Raji (cell line): ENCODE measurements around the gene USP15.

Experiments
- POLR2A ChIP-seq: IDR thresholded peaks from 2 replicates; pipeline ENCODE4 v1.6.1; 2011; ENCODE audit warnings: low read depth, low read length, control low read depth; ENCODE audit not compliant: insufficient read depth

Gene USP15

GRCh38 chr12:62288328-62288727 is 28.1 kb downstream of the USP15 start:
- TF ChIP-seq POLR2A: no peak

DNA sequence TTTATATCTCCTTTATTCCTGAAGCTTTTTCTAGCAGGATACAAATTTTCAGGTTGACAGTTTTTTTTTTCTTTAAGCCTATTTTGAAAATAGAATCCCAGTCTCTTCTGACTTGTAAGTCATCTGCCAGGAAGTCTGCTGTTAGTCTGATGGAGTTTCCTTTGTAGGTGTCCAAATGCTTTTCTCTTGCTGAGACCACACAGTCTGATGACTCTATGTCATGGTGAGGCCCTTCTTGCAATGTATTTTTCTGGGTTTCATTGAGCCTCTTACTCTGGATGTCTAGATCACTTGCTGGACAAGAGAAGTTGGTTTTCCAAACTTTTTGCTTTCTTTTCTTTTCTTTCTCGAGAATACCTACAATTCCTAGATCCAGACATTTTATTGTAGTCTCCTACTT is 30.6 kb downstream of the USP15 start:
- TF ChIP-seq POLR2A: no peak

- TF ChIP-seq POLR2A: no peak
Measured at GRCh38 chr12:62291864-62292760, 31.9 kb downstream of the USP15 start.

- no peak for TF ChIP-seq POLR2A
Measured at GRCh38 chr12:62292761-62293344, 32.6 kb downstream of the USP15 start.

DNA sequence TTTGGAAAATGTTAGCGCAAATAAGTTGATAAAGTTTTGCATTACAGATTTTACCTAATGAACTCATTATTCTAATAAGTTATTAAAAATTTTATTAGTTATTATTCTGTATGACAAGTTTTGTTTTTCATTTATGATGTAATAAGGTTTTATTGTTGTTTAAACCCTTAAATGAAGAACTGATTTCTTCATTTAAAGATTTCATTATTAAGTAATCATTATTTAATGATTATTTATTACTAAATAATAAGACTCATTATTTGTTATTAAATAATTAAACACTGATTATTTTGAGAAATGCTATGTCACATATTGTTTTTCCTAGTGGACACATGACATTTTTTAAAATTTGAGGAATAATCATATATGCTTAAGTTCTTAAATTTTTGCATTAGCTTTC is 34.2 kb downstream of the USP15 start:
- TF ChIP-seq POLR2A: no peak

- TF ChIP-seq POLR2A: no peak
Measured at GRCh38 chr12:62296001-62296400, 35.8 kb downstream of the USP15 start.

DNA sequence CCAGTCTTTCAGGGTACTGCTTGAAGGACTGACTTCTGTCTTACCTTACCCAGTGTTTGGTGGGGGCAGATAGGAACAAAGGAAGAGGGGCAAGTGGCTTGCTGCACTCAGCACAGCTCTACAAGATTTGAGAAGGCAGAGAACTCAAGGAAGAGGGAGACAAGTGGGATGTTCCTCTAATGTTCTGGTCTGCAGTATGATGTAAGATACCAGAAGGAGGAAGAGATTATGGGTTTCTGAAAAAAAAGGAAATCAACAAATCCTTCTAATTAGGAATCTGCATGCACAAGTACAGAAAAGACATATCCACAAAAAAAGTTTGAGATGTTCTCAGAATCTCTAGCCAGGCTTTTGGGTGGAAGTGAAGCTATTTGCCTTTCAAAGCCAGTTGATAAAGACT is 37.1 kb downstream of the USP15 start:
- no peak for TF ChIP-seq POLR2A

- TF ChIP-seq POLR2A: no peak
Measured at GRCh38 chr12:62299617-62300016, 39.4 kb downstream of the USP15 start.

DNA sequence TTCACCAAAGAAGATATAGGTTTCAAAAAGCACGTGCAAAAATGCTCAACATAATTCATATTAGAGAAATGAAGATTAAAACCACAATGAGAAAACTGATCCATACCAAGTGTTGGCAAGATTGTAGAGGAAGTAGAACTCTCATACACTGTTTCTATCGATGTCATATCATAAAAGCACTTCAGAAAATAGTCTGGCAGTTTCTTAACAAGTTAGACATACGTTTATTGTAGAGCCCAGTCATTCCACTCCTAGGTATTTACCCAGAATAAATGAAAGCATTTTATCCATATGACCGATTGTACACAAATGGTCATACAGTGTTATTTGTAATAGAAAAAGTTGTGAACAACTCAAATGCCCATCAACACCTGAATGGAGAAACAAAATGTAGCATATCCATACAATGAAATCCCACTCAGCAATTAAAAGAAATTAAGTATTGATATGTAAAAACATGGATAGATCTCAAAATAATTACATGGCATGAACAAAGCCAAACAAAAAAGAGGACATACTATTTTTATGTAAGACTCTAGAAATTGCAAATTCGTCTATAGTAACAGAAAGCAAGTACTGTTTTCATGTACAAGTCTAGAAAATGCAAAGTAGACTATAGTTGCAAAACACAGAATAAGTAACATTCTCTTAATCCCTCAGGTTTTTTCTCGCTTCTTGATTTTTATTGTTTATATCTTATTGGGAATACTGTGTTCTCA is 41.0 kb downstream of the USP15 start:
- TF ChIP-seq POLR2A: no peak

GRCh38 chr12:62301799-62302133 is 41.6 kb downstream of the USP15 start:
- no peak for TF ChIP-seq POLR2A

DNA sequence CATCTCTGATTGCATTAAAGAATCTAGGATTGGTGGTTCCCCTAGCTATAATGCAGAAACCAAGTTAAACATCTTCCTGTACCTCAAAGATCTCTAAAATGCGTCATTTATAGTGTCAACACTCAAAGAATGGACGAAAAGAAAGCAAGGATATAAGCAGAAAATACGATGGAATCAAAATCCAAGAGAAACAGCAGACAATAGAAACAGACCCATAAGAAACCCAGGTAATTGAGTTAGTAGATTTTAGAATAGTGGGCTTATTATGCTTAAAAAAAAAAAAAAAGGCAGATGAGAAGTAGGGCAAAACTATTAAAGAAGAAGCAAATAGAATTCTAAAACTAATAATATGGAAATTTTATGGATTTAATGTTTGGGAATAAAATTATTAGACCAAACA is 44.4 kb downstream of the USP15 start:
- TF ChIP-seq POLR2A: no peak

DNA sequence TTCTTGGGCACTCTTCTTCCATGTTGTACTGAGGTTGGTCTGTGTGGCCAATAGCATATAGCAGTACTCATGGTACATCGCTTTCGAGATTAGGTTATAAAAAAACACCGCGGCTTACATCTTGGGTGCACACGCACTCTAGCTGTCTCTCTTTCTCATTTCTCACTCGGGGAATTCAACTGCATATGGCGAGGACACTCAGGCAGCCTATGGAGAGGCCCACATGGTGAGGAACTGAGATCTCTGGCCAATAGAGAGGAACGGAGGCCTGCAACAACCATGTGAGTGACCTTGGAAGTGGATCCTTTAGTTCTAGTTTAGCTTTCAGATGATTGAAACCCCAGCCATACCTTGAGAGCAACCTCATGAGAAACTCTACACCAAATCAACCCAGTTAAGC is 45.6 kb downstream of the USP15 start:
- no peak for TF ChIP-seq POLR2A

DNA sequence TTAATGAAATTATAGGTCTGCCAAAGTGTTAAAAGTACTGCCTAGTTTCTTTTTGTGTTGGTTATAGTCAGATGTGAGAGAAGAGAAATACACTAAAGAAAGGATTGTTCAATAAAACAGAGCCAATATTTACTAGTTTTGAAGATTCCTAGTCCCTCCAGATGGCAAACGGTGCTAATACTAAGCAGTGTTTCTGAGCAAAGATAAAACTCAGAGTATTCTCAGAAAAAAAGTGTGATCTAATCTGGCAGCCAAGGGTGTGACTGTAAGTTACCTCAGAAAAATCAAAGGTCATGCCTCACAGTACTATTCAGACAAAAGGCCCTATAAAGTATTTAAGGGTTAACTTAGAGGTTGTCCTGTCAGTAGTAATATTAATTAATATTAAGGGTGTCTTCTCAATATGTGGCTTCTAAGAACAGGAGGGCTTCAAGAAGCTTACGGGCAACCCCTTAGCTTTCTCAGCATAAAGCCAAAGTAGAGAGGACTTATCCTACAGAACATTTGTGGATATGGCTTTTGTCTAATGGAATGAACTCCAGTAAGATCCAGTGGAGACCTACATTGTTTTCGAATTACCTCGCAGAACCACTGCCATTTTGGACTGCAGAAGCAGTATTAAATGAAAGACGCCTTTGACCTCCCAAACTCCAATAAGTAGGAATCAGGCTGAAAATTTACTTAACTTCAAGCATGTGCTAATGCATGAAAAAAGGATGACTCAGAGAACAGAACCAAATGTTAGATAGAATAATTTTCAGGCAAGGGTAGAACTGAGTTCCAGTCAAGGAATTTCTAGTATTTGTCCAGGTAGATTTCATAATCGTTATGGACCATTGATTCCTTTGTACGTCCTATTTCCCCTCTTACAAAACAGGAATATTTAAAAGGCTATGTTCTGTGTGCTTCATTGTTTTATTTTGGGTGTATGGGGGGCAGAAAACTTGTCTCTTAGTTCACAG is 46.6 kb downstream of the USP15 start:
- no peak for TF ChIP-seq POLR2A

DNA sequence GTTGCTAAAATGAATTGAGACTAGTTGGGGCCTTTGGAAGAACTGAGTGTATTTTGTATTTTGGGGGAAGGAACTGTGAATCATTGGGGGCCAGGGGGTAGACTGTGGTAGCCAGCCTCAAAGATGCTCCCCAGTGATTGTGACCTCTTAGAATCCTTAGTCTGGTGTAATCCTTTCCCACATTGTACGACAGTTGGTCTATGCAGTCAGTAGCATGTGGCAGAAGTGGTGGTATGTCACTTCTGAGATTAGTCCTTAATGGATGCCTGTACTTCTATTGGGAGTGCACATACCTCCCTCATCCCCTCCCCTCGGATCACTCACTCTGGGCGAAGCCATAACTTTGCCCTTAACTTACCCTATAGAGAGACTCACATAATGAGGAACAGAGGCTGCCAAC is 48.0 kb downstream of the USP15 start:
- no peak for TF ChIP-seq POLR2A
